Ovary (tissue), 3 donors: Measurements from ENCODE around the gene EEF2.

ENCODE experiments used
- POLR2A ChIP-seq: fragments of 450-650 bp; IDR thresholded peaks from one replicate; pipeline ENCODE4 v1.6.1; 2017; ENCODE audit warnings: antibody characterized with exemption, mild to moderate bottlenecking, moderate library complexity
- TF ChIP-seq, protein P1 (sequence below), 3 donors: fragments of 450-650 bp in 2 of 3; fragments of 200-600 bp in 1 of 3; IDR thresholded peaks; one replicate each; pipeline versions ENCODE4 v1.5.1 to v1.8.0; 2016 to 2022; ENCODE audit warnings: antibody characterized with exemption in 3 of 3, mild to moderate bottlenecking in 1 of 3
- donor health status: DM: no; HTN: no; CAD: no.

DNA sequence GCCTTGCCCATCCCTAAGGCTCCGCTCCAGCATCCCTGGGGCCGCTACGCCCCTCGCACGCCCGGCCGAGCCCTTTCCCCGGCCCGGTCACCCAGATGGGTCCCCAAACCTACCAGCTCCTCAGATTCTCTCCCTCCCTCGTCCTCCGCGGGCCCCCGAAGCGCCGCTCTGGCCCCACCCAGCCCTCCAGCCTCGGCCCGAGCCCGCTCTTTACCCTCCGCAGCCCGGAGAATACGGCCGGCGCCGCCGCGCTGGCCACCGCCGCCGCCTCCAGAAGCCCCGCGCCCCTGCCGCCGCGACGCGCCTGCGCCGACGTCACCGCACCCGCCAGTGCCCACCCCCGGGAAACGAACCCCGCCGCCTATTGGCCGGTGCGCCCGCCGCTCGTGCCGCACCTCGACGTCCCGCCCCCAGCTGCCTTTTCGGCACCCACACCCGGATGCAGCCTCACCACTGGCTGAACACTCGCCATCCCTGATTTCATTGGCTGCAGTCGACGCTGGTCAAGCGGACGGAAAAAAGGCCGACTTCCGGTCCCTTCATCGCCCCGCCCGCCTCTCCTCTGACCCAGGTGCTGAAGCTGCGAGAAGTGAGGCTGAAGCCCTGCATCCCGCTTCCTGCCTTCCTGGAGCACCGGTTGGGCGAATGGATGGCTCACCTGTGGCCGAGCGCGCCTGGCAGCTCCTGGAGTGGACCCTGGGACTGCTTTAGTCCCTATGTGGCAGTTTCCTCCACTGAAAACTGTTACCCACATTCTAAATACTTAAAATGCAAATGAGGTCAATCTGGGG is 14.3 kb downstream of the EEF2 start, which contains the start of gene DAPK3:
- TF ChIP-seq, protein P1, sequence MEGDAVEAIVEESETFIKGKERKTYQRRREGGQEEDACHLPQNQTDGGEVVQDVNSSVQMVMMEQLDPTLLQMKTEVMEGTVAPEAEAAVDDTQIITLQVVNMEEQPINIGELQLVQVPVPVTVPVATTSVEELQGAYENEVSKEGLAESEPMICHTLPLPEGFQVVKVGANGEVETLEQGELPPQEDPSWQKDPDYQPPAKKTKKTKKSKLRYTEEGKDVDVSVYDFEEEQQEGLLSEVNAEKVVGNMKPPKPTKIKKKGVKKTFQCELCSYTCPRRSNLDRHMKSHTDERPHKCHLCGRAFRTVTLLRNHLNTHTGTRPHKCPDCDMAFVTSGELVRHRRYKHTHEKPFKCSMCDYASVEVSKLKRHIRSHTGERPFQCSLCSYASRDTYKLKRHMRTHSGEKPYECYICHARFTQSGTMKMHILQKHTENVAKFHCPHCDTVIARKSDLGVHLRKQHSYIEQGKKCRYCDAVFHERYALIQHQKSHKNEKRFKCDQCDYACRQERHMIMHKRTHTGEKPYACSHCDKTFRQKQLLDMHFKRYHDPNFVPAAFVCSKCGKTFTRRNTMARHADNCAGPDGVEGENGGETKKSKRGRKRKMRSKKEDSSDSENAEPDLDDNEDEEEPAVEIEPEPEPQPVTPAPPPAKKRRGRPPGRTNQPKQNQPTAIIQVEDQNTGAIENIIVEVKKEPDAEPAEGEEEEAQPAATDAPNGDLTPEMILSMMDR (IDR thresholded peaks at IDR 0.05) = peak in 2 of 3 donors; percentile 26 to 53
- peak; percentile 96 for TF ChIP-seq POLR2A
